Kidney epithelial cell (primary cell): Measurements from ENCODE around the gene DGLUCY. TPM values are rescaled to one million over a fixed set of nuclear protein-coding genes. Genes with fewer than 3 reads are reported as not detected.
"Not testable (repeated sequence)": the region's sequence is repeated elsewhere in the genome, so short reads cannot be mapped to it uniquely, and the experiment has no call there.

Experiments used
- DNase-seq: peaks from one replicate; pipeline ENCODE4 v3.0.0-alpha.2; 2010; ENCODE audit warnings: low read depth
- H3K27me3 ChIP-seq: 2 replicates; pipeline ENCODE4 v1.6.0; 2011; ENCODE audit warnings: low read length; ENCODE audit not compliant: control insufficient read depth, insufficient read depth
- H3K36me3 ChIP-seq: 2 replicates; pipeline ENCODE4 v1.5.1; 2011; ENCODE audit warnings: low read length; ENCODE audit not compliant: control insufficient read depth, insufficient read depth
- H3K4me3 ChIP-seq: 2 replicates; pipeline ENCODE4 v1.5.1; 2011; ENCODE audit warnings: low read depth, mild to moderate bottlenecking, control low read depth, low read length
- CTCF ChIP-seq: IDR thresholded peaks from 2 replicates; pipeline ENCODE4 v1.5.1; 2011; ENCODE audit warnings: mild to moderate bottlenecking, moderate library complexity, low read length, control low read depth, inconsistent platforms; ENCODE audit not compliant: insufficient read depth, poor library complexity, severe bottlenecking
- total RNA-seq: library from RNA; depleted of rRNA; stranded (reverse); fragments of >200 nt; gene quantifications from 2 replicates; pipeline ENCODE4 v1.2.3, GENCODE V29; 2015

Gene DGLUCY
- total RNA-seq, 1 donor from 2014 or later: 38.1 TPM

- Histone ChIP-seq H3K27me3 (no peaks in the 10 kb centered on the region), H3K4me3 (no peak overlapping the region), H3K36me3 (no peaks in the 10 kb centered on the region)
- no peak for DNase-seq
- no peak for TF ChIP-seq CTCF
These were observed 35.7 kb upstream of the DGLUCY start for GRCh38 chr14:91078095-91078737.

GRCh38 chr14:91080071-91080470 lies 33.8 kb upstream of the DGLUCY start:
- Histone ChIP-seq H3K36me3 (no peaks in the 10 kb centered on the region), H3K4me3 (no peak overlapping the region), H3K27me3 (no peaks in the 10 kb centered on the region)
- TF ChIP-seq CTCF: no peak
- no peak for DNase-seq

- Histone ChIP-seq H3K4me3 (no peak overlapping the region), H3K27me3 (no peaks in the 10 kb centered on the region), H3K36me3 (no peaks in the 10 kb centered on the region)
- no peak for TF ChIP-seq CTCF
- DNase-seq: no peak
These were observed 31.6 kb upstream of the DGLUCY start for GRCh38 chr14:91082282-91082681.

- Histone ChIP-seq H3K4me3 (no peak overlapping the region), H3K36me3 (no peaks in the 10 kb centered on the region), H3K27me3 (no peaks in the 10 kb centered on the region)
- no peak for DNase-seq
- no peak for TF ChIP-seq CTCF
These were observed 29.4 kb upstream of the DGLUCY start for GRCh38 chr14:91084516-91084915.

- not testable (repeated sequence) for H3K27me3 ChIP-seq, H3K4me3 ChIP-seq, H3K36me3 ChIP-seq, DNase-seq
These were observed 26.4 kb upstream of the DGLUCY start for GRCh38 chr14:91087470-91087869.

- Histone ChIP-seq H3K4me3 (no peak overlapping the region), H3K27me3 (no peaks in the 10 kb centered on the region), H3K36me3 (no peaks in the 10 kb centered on the region)
- TF ChIP-seq CTCF: no peak
- DNase-seq: no peak
These were observed 25.2 kb upstream of the DGLUCY start for GRCh38 chr14:91088585-91089235.
